Type B pancreatic cell (in vitro differentiated cells): ENCODE data around the gene TRUB2. TPM values are rescaled to one million over a fixed set of nuclear protein-coding genes. Genes with fewer than 3 reads are reported as not detected.
"Not testable (repeated sequence)": the region's sequence is repeated elsewhere in the genome, so short reads cannot be mapped to it uniquely, and the experiment has no call there.

Experiments used
- DNase-seq: peaks from one replicate; pipeline ENCODE4 v3.0.0; 2021; ENCODE audit warnings: mixed read lengths; ENCODE audit not compliant: unreplicated experiment; ENCODE audit errors: extremely low spot score
- H3K27ac Mint-ChIP-seq: 2 replicates; pipeline ENCODE4 v1.8.0; 2021; ENCODE audit warnings: mild to moderate bottlenecking, mixed read lengths
- H3K27me3 Mint-ChIP-seq: 2 replicates; pipeline ENCODE4 v1.8.0; 2021; ENCODE audit warnings: mixed read lengths
- H3K36me3 Mint-ChIP-seq: 2 replicates; pipeline ENCODE4 v1.8.0; 2021; ENCODE audit warnings: mixed read lengths
- H3K4me1 Mint-ChIP-seq: one replicate; pipeline ENCODE4 v1.8.0; 2021; ENCODE audit warnings: mixed read lengths; ENCODE audit not compliant: unreplicated experiment
- H3K4me3 Mint-ChIP-seq: 2 replicates; pipeline ENCODE4 v1.8.0; 2021; ENCODE audit warnings: mild to moderate bottlenecking, mixed read lengths
- H3K9me3 Mint-ChIP-seq: 2 replicates; pipeline ENCODE4 v1.8.0; 2021; ENCODE audit warnings: mixed read lengths
- CTCF ChIP-seq: fragments of 200-600 bp; sonication (generic); conservative IDR thresholded peaks from 2 replicates; pipeline ENCODE4 v1.5.0; 2021; ENCODE audit warnings: antibody characterized with exemption, mild to moderate bottlenecking
- total RNA-seq: library from RNA; stranded (reverse); gene quantifications from 2 replicates; pipeline ENCODE4 v1.2.1, GENCODE V29; 2021; ENCODE audit warnings: low replicate concordance

The TRUB2 gene
- total RNA-seq, 1 donor from 2014 or later = 40.4 TPM

- no peak overlapping the region for H3K27ac Mint-ChIP-seq
- DNase-seq = no peak
- no peak for TF ChIP-seq CTCF
Observed at GRCh38 chr9:128286440-128286839, 35.8 kb downstream of the TRUB2 start.

GRCh38 chr9:128285033-128285784 lies 37.0 kb downstream of the TRUB2 start:
- H3K36me3 Mint-ChIP-seq = peaks cover 8% of the 10 kb centered on the region
- no peak overlapping the region for H3K27ac Mint-ChIP-seq
- DNase-seq = no peak
- no peaks in the 10 kb centered on the region for H3K27me3 Mint-ChIP-seq
- H3K9me3 Mint-ChIP-seq = no peaks in the 10 kb centered on the region
- no peak overlapping the region for H3K4me3 Mint-ChIP-seq
- no peak for TF ChIP-seq CTCF
- H3K4me1 Mint-ChIP-seq = no peaks in the 10 kb centered on the region

More at GRCh38 chr9:128286440-128286839, 35.8 kb downstream of the TRUB2 start:
- no peaks in the 10 kb centered on the region for H3K27me3 Mint-ChIP-seq
- peaks cover 5% of the 10 kb centered on the region for H3K36me3 Mint-ChIP-seq
- no peaks in the 10 kb centered on the region for H3K4me1 Mint-ChIP-seq
- no peaks in the 10 kb centered on the region for H3K9me3 Mint-ChIP-seq
- H3K4me3 Mint-ChIP-seq = no peak overlapping the region

GRCh38 chr9:128282500-128282899 lies 39.7 kb downstream of the TRUB2 start:
- H3K4me1 Mint-ChIP-seq = peaks cover 12% of the 10 kb centered on the region
- H3K9me3 Mint-ChIP-seq = no peaks in the 10 kb centered on the region
- no peaks in the 10 kb centered on the region for H3K27me3 Mint-ChIP-seq
- no peak for TF ChIP-seq CTCF
- H3K4me3 Mint-ChIP-seq = no peak overlapping the region
- H3K36me3 Mint-ChIP-seq = peaks cover 6% of the 10 kb centered on the region
- no peak for DNase-seq
- H3K27ac Mint-ChIP-seq = no peak overlapping the region

- no peak for DNase-seq
- Mint-ChIP-seq H3K9me3 (no peaks in the 10 kb centered on the region), H3K27me3 (no peaks in the 10 kb centered on the region), H3K36me3 (peaks cover 6% of the 10 kb centered on the region), H3K4me3 (no peak overlapping the region), H3K27ac (no peak overlapping the region), H3K4me1 (peaks cover 21% of the 10 kb centered on the region)
- no peak for TF ChIP-seq CTCF
Observed at GRCh38 chr9:128280084-128280622, 42.1 kb downstream of the TRUB2 start.

- peak overlapping the region; percentile 76 for H3K4me3 Mint-ChIP-seq
- not testable (repeated sequence) for H3K27ac Mint-ChIP-seq, H3K27me3 Mint-ChIP-seq, H3K9me3 Mint-ChIP-seq, DNase-seq
- H3K36me3 Mint-ChIP-seq = peaks cover 10% of the 10 kb centered on the region
- H3K4me1 Mint-ChIP-seq = peaks cover 26% of the 10 kb centered on the region
Observed at GRCh38 chr9:128279088-128280073, 42.9 kb downstream of the TRUB2 start.
